HEK293T (cell line): Measurements from ENCODE around the gene USP36.
"Not testable (repeated sequence)": the region's sequence is repeated elsewhere in the genome, so short reads cannot be mapped to it uniquely, and the experiment has no call there.

Experiments
- BHLHE40 ChIP-seq: fragments of 450-650 bp; IDR thresholded peaks from 2 replicates; pipeline ENCODE4 v1.6.1; 2016; ENCODE audit warnings: mild to moderate bottlenecking, moderate library complexity, borderline replicate concordance
- CTBP1 ChIP-seq: fragments of 450-650 bp; IDR thresholded peaks from 2 replicates; pipeline ENCODE4 v1.6.1; 2016; ENCODE audit warnings: borderline replicate concordance
- ELF4 ChIP-seq: fragments of 450-650 bp; IDR thresholded peaks from 2 replicates; pipeline ENCODE4 v1.6.1; 2017; ENCODE audit warnings: antibody characterized with exemption
- FOXA1 ChIP-seq: fragments of 450-650 bp; IDR thresholded peaks from 2 replicates; pipeline ENCODE4 v1.6.1; 2016; ENCODE audit warnings: mild to moderate bottlenecking
- FOXK2 ChIP-seq: fragments of 450-650 bp; IDR thresholded peaks from 2 replicates; pipeline ENCODE4 v1.6.1; 2016; ENCODE audit warnings: mild to moderate bottlenecking
- FOXM1 ChIP-seq: fragments of 450-650 bp; IDR thresholded peaks from 2 replicates; pipeline ENCODE4 v1.6.1; 2017; ENCODE audit warnings: mild to moderate bottlenecking, borderline replicate concordance
- HDGF ChIP-seq: fragments of 450-650 bp; IDR thresholded peaks from 2 replicates; pipeline ENCODE4 v1.6.1; 2017; ENCODE audit warnings: antibody characterized with exemption, borderline replicate concordance
- L3MBTL2 ChIP-seq: fragments of 450-650 bp; conservative IDR thresholded peaks from 2 replicates; pipeline ENCODE4 v1.6.1; 2016; ENCODE audit warnings: mild to moderate bottlenecking
- LEF1 ChIP-seq: fragments of 450-650 bp; IDR thresholded peaks from 2 replicates; pipeline ENCODE4 v1.6.1; 2017; ENCODE audit warnings: mild to moderate bottlenecking, borderline replicate concordance
- NFRKB ChIP-seq: fragments of 450-650 bp; IDR thresholded peaks from 2 replicates; pipeline ENCODE4 v1.6.1; 2016; ENCODE audit warnings: mild to moderate bottlenecking, moderate library complexity
- SP1 ChIP-seq: fragments of 450-650 bp; IDR thresholded peaks from 2 replicates; pipeline ENCODE4 v1.6.1; 2017
- SUZ12 ChIP-seq: fragments of 450-650 bp; IDR thresholded peaks from 2 replicates; pipeline ENCODE4 v1.6.1; 2016; ENCODE audit warnings: mild to moderate bottlenecking
- TARDBP ChIP-seq: fragments of 450-650 bp; IDR thresholded peaks from 2 replicates; pipeline ENCODE4 v1.6.1; 2016
- ZNF384 ChIP-seq: fragments of 450-650 bp; IDR thresholded peaks from 2 replicates; pipeline ENCODE4 v1.6.1; 2016

DNA sequence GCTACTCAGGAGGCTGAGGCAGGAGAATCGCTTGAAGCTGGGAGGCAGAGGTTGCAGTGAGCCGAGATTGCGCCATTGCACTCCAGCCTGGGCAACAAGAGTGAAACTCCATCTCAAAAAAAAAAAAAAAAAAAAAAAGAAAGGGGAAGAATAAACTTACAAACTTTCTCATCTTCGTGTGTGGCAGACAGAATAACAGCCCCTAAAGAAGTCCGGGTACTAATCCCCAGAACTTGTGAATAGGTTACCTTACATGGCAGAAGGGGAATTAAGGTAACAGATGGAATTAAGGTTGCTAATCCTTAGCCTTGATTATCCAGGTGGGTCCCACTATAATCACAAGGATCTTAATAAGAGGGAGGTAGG, 61.3 kb downstream of the USP36 start:
- TF ChIP-seq SP1, FOXK2, BHLHE40, ZNF384, L3MBTL2, FOXA1, TARDBP, SUZ12, FOXM1, HDGF, LEF1, ELF4, CTBP1, NFRKB: not testable (repeated sequence)
